WTC11 (cell line): ENCODE data around the gene TARBP1.

ENCODE experiments used
- ATF3 ChIP-seq: sonication (generic); formaldehyde crosslinking; conservative IDR thresholded peaks from 2 replicates; pipeline ENCODE4 v1.8.1; 2022; ENCODE audit warnings: mild to moderate bottlenecking, missing genetic modification reagents
- CREB1 ChIP-seq: sonication (generic); formaldehyde crosslinking; IDR thresholded peaks from 2 replicates; pipeline ENCODE4 v1.8.0; 2023; ENCODE audit warnings: mild to moderate bottlenecking, missing genetic modification reagents
- CTCF ChIP-seq: fragments of 200-600 bp; IDR thresholded peaks from 2 replicates; pipeline ENCODE4 v1.8.0; 2022; ENCODE audit warnings: antibody characterized with exemption
- ERG ChIP-seq: fragments of 250-450 bp; sonication (Bioruptor Pico); IDR thresholded peaks from 2 replicates; pipeline ENCODE4 v1.8.0; 2021; ENCODE audit warnings: mild to moderate bottlenecking
- FOXK1 ChIP-seq: sonication (generic); formaldehyde crosslinking; IDR thresholded peaks from 2 replicates; pipeline ENCODE4 v1.8.0; 2022; ENCODE audit warnings: mild to moderate bottlenecking, moderate library complexity, missing genetic modification reagents
- GABPB1 ChIP-seq: sonication (generic); formaldehyde crosslinking; IDR thresholded peaks from 2 replicates; pipeline ENCODE4 v1.8.1; 2023; ENCODE audit warnings: mild to moderate bottlenecking, missing genetic modification reagents
- IRF2 ChIP-seq: sonication (generic); formaldehyde crosslinking; IDR thresholded peaks from 2 replicates; pipeline ENCODE4 v1.8.0; 2022; ENCODE audit warnings: low read depth, missing genetic modification reagents, borderline replicate concordance
- KAT7 ChIP-seq: sonication (generic); formaldehyde crosslinking; IDR thresholded peaks from 2 replicates; pipeline ENCODE4 v1.8.1; 2023; ENCODE audit warnings: missing genetic modification reagents, mild to moderate bottlenecking, borderline replicate concordance
- MAX ChIP-seq: sonication (generic); formaldehyde crosslinking; IDR thresholded peaks from 2 replicates; pipeline ENCODE4 v1.8.0; 2022; ENCODE audit warnings: mild to moderate bottlenecking, missing genetic modification reagents
- NFYB ChIP-seq: sonication (generic); formaldehyde crosslinking; conservative IDR thresholded peaks from 2 replicates; pipeline ENCODE4 v1.8.0; 2022; ENCODE audit warnings: low read depth, missing genetic modification reagents
- SMAD3 ChIP-seq: sonication (generic); formaldehyde crosslinking; IDR thresholded peaks from 2 replicates; pipeline ENCODE4 v1.8.0; 2022; ENCODE audit warnings: missing genetic modification reagents, mild to moderate bottlenecking, borderline replicate concordance

GRCh38 chr1:234433563-234434285, 45.3 kb downstream of the TARBP1 start:
- TF ChIP-seq CTCF (no peak), CREB1 (CRISPR knock-in tag) (no peak), KAT7 (CRISPR knock-in tag) (no peak), FOXK1 (CRISPR knock-in tag) (no peak), ERG (CRISPR knock-in tag) (no peak), IRF2 (CRISPR knock-in tag) (no peak), ATF3 (CRISPR knock-in tag) (no peak), NFYB (CRISPR knock-in tag) (no peak), SMAD3 (CRISPR knock-in tag) (no peak), MAX (no peak), GABPB1 (CRISPR knock-in tag) (no peak)
